ENCODE measurements around the gene CYTH3. TPM values are rescaled to one million over a fixed set of nuclear protein-coding genes. Genes with fewer than 3 reads are reported as not detected.

CYTH3 gene
- total and polyA plus RNA-seq, 2 donors (not counting 1 experiment from before 2014, with no cell fraction given) = 39.1 to 73.3 TPM

GRCh38 chr7:6277476-6277875 is 5.1 kb upstream of the CYTH3 start:
- TF ChIP-seq CTCF (conservative IDR thresholded peaks at IDR 0.05 in 1 of 2, IDR thresholded peaks at IDR 0.05 in 1 of 2; ENCODE audit: low read depth in 1 of 2, low read length in 2 of 2) = no peak
- no peak for TF ChIP-seq EZH2 (IDR thresholded peaks at IDR 0.05; ENCODE audit: low read length, missing control alignments)
- H3K9me3 ChIP-seq (ENCODE audit: control insufficient read depth, insufficient read depth, low read depth, low read length) = no peaks in the 10 kb centered on the region
- peak in 1 of 2 donors; percentile 67 for DNase-seq (ENCODE audit: low read depth in 2 of 2)

GRCh38 chr7:6276911-6277408 is 4.5 kb upstream of the CYTH3 start:
- Histone ChIP-seq H3K27ac (ENCODE audit: insufficient read depth, low read length) (no peak overlapping the region), H3K27me3 (ENCODE audit: control insufficient read depth, insufficient read depth, low read length) (no peaks in the 10 kb centered on the region), H3K4me2 (ENCODE audit: extremely low read depth, insufficient read depth, low read length) (no peak overlapping the region), H3K4me1 (ENCODE audit: control insufficient read depth, extremely low read depth, insufficient read depth, low read length) (peaks cover 8% of the 10 kb centered on the region), H4K20me1 (ENCODE audit: control insufficient read depth, extremely low read depth, insufficient read depth, low read length) (no peaks in the 10 kb centered on the region), H3K9ac (ENCODE audit: insufficient read depth, low read length) (no peak overlapping the region), H3K79me2 (ENCODE audit: control insufficient read depth, insufficient read depth, low read length) (peaks cover 1% of the 10 kb centered on the region), H2AFZ (ENCODE audit: low read length) (no peak overlapping the region), H3K9me3 (ENCODE audit: control insufficient read depth, insufficient read depth, low read depth, low read length) (no peaks in the 10 kb centered on the region), H3K4me3 (replicated peaks in 1 of 4; ENCODE audit: control extremely low read depth in 1 of 4, insufficient read depth in 1 of 4, low read depth in 3 of 4, low read length in 4 of 4) (no peak overlapping the region), H3K36me3 (ENCODE audit: control insufficient read depth, insufficient read depth, low read length) (no peaks in the 10 kb centered on the region)
- DNase-seq (ENCODE audit: low read depth in 2 of 2) = peak; percentile 15 to 58
- TF ChIP-seq CTCF (conservative IDR thresholded peaks at IDR 0.05 in 1 of 2, IDR thresholded peaks at IDR 0.05 in 1 of 2; ENCODE audit: low read depth in 1 of 2, low read length in 2 of 2) (no peak), EZH2 (IDR thresholded peaks at IDR 0.05; ENCODE audit: low read length, missing control alignments) (no peak)

More at GRCh38 chr7:6277476-6277875, 5.1 kb upstream of the CYTH3 start:
- H3K9ac ChIP-seq (ENCODE audit: insufficient read depth, low read length) = no peak overlapping the region
- no peak overlapping the region for H3K4me3 ChIP-seq (replicated peaks in 1 of 4; ENCODE audit: control extremely low read depth in 1 of 4, insufficient read depth in 1 of 4, low read depth in 3 of 4, low read length in 4 of 4)
- no peak overlapping the region for H3K4me2 ChIP-seq (ENCODE audit: extremely low read depth, insufficient read depth, low read length)
- H3K79me2 ChIP-seq (ENCODE audit: control insufficient read depth, insufficient read depth, low read length) = no peaks in the 10 kb centered on the region
- no peak overlapping the region for H2AFZ ChIP-seq (ENCODE audit: low read length)
- H3K27me3 ChIP-seq (ENCODE audit: control insufficient read depth, insufficient read depth, low read length) = no peaks in the 10 kb centered on the region
- no peak overlapping the region for H3K27ac ChIP-seq (ENCODE audit: insufficient read depth, low read length)
- no peaks in the 10 kb centered on the region for H4K20me1 ChIP-seq (ENCODE audit: control insufficient read depth, extremely low read depth, insufficient read depth, low read length)
- H3K4me1 ChIP-seq (ENCODE audit: control insufficient read depth, extremely low read depth, insufficient read depth, low read length) = peaks cover 8% of the 10 kb centered on the region
- H3K36me3 ChIP-seq (ENCODE audit: control insufficient read depth, insufficient read depth, low read length) = no peaks in the 10 kb centered on the region

GRCh38 chr7:6274743-6275142 is 2.3 kb upstream of the CYTH3 start:
- no peak for DNase-seq (ENCODE audit: low read depth in 2 of 2)
- H3K27ac ChIP-seq (ENCODE audit: insufficient read depth, low read length) = no peak overlapping the region
- no peaks in the 10 kb centered on the region for H4K20me1 ChIP-seq (ENCODE audit: control insufficient read depth, extremely low read depth, insufficient read depth, low read length)
- H3K9ac ChIP-seq (ENCODE audit: insufficient read depth, low read length) = no peak overlapping the region
- no peaks in the 10 kb centered on the region for H3K27me3 ChIP-seq (ENCODE audit: control insufficient read depth, insufficient read depth, low read length)
- no peak overlapping the region for H3K4me3 ChIP-seq (replicated peaks in 1 of 4; ENCODE audit: control extremely low read depth in 1 of 4, insufficient read depth in 1 of 4, low read depth in 3 of 4, low read length in 4 of 4)
- no peak overlapping the region for H3K4me2 ChIP-seq (ENCODE audit: extremely low read depth, insufficient read depth, low read length)
- no peak overlapping the region for H2AFZ ChIP-seq (ENCODE audit: low read length)
- TF ChIP-seq CTCF (conservative IDR thresholded peaks at IDR 0.05 in 1 of 2, IDR thresholded peaks at IDR 0.05 in 1 of 2; ENCODE audit: low read depth in 1 of 2, low read length in 2 of 2) (no peak), EZH2 (IDR thresholded peaks at IDR 0.05; ENCODE audit: low read length, missing control alignments) (no peak)
- H3K79me2 ChIP-seq (ENCODE audit: control insufficient read depth, insufficient read depth, low read length) = peaks cover 23% of the 10 kb centered on the region
- H3K9me3 ChIP-seq (ENCODE audit: control insufficient read depth, insufficient read depth, low read depth, low read length) = no peaks in the 10 kb centered on the region
- H3K36me3 ChIP-seq (ENCODE audit: control insufficient read depth, insufficient read depth, low read length) = no peaks in the 10 kb centered on the region
- H3K4me1 ChIP-seq (ENCODE audit: control insufficient read depth, extremely low read depth, insufficient read depth, low read length) = peaks cover 8% of the 10 kb centered on the region

Measured in fibroblast of lung (primary cell).